HepG2 (cell line): ENCODE data around the gene APOC4. TPM values are rescaled to one million over a fixed set of nuclear protein-coding genes. Genes with fewer than 3 reads are reported as not detected.

Experiments
- AGO1 ChIP-seq: fragments of 200-400 bp; formaldehyde crosslinking; IDR thresholded peaks from 2 replicates; pipeline ENCODE4 v1.6.1; 2017; ENCODE audit warnings: mild to moderate bottlenecking, low read depth, low read length, moderate library complexity; ENCODE audit not compliant: poor library complexity, severe bottlenecking
- CHD4 ChIP-seq: fragments of 200-600 bp; sonication (generic); IDR thresholded peaks from 2 replicates; pipeline ENCODE4 v1.7.0; 2017; ENCODE audit warnings: mild to moderate bottlenecking, low read length, borderline replicate concordance
- CSRNP2 ChIP-seq: sonication (generic); formaldehyde crosslinking; conservative IDR thresholded peaks from 2 replicates; pipeline ENCODE4 v1.8.0; 2022; ENCODE audit warnings: low read depth, missing genetic modification reagents
- DMAP1 ChIP-seq: IDR thresholded peaks from 2 replicates; pipeline ENCODE4 v1.6.1; 2016
- HDAC6 ChIP-seq: fragments of 200-600 bp; sonication (generic); IDR thresholded peaks from 2 replicates; pipeline ENCODE4 v1.7.0; 2017; ENCODE audit warnings: mild to moderate bottlenecking, antibody characterized with exemption, low read length, low read depth
- MBD4 ChIP-seq: IDR thresholded peaks from 2 replicates; pipeline ENCODE4 v1.6.1; 2012; ENCODE audit warnings: low read length, inconsistent platforms, borderline replicate concordance
- MIER3 ChIP-seq: IDR thresholded peaks from 2 replicates; pipeline ENCODE4 v1.6.1; 2016; ENCODE audit warnings: missing compliant biosample characterization, borderline replicate concordance
- NPAS2 ChIP-seq: sonication (generic); formaldehyde crosslinking; IDR thresholded peaks from 2 replicates; pipeline ENCODE4 v1.8.0; 2022; ENCODE audit warnings: mild to moderate bottlenecking, missing genetic modification reagents, borderline replicate concordance
- POLR2A ChIP-seq, 2 experiments: IDR thresholded peaks; 2 replicates each; pipeline ENCODE4 v1.6.1; 2011; ENCODE audit warnings: low read depth in 2 of 2, low read length in 2 of 2, mild to moderate bottlenecking in 1 of 2, moderate library complexity in 1 of 2; ENCODE audit not compliant: insufficient read depth in 1 of 2
- SIX4 ChIP-seq: sonication (generic); formaldehyde crosslinking; IDR thresholded peaks from 2 replicates; pipeline ENCODE4 v1.4.0; 2020; ENCODE audit warnings: missing genetic modification reagents
- SYNCRIP ChIP-seq: fragments of 200-400 bp; formaldehyde crosslinking; IDR thresholded peaks from 2 replicates; pipeline ENCODE4 v1.6.1; 2018; ENCODE audit warnings: mild to moderate bottlenecking, low read depth, low read length; ENCODE audit not compliant: insufficient read depth
- TCF7 ChIP-seq: sonication (generic); IDR thresholded peaks from 2 replicates; pipeline ENCODE4 v1.6.1; 2016; ENCODE audit warnings: antibody characterized with exemption, low read depth
- THYN1 ChIP-seq: sonication (generic); formaldehyde crosslinking; IDR thresholded peaks from 2 replicates; pipeline ENCODE4 v1.8.1; 2023; ENCODE audit warnings: low read depth, mild to moderate bottlenecking, moderate library complexity, missing genetic modification reagents, borderline replicate concordance
- ZFP36 ChIP-seq: fragments of 150-350 bp; IDR thresholded peaks from 2 replicates; pipeline ENCODE4 v1.6.1; 2018; ENCODE audit warnings: borderline replicate concordance, low read length, low read depth; ENCODE audit not compliant: partially characterized antibody
- ZNF432 ChIP-seq: sonication (generic); formaldehyde crosslinking; IDR thresholded peaks from 2 replicates; pipeline ENCODE4 v1.5.0; 2020; ENCODE audit warnings: missing genetic modification reagents, mild to moderate bottlenecking, borderline replicate concordance
- ZNF609 ChIP-seq: sonication (generic); formaldehyde crosslinking; IDR thresholded peaks from 2 replicates; pipeline ENCODE4 v1.4.0; 2020; ENCODE audit warnings: mild to moderate bottlenecking, missing genetic modification reagents, borderline replicate concordance
- ZNF616 ChIP-seq: sonication (generic); formaldehyde crosslinking; IDR thresholded peaks from 2 replicates; pipeline ENCODE4 v1.5.0; 2020; ENCODE audit warnings: low read depth, mild to moderate bottlenecking, missing genetic modification reagents
- ZNF710 ChIP-seq: sonication (generic); formaldehyde crosslinking; IDR thresholded peaks from 2 replicates; pipeline ENCODE4 v1.5.0; 2020; ENCODE audit warnings: mild to moderate bottlenecking, missing genetic modification reagents, borderline replicate concordance
- ZNF747 ChIP-seq: sonication (generic); formaldehyde crosslinking; IDR thresholded peaks from 2 replicates; pipeline ENCODE4 v1.8.1; 2023; ENCODE audit warnings: missing genetic modification reagents, mild to moderate bottlenecking, borderline replicate concordance
- ZNF784 ChIP-seq: sonication (generic); formaldehyde crosslinking; IDR thresholded peaks from 2 replicates; pipeline ENCODE4 v1.5.1; 2020; ENCODE audit warnings: missing genetic modification reagents, mild to moderate bottlenecking, borderline replicate concordance
- ZSCAN22 ChIP-seq: sonication (generic); formaldehyde crosslinking; IDR thresholded peaks from 2 replicates; pipeline ENCODE4 v1.4.0; 2020; ENCODE audit warnings: mild to moderate bottlenecking, missing genetic modification reagents
- polyA plus RNA-seq, 8 experiments: library from polyadenylated mRNA; depleted of rRNA in 3 of 8; stranded (reverse) in 7 of 8; unstranded in 1 of 8; fragments of >200 nt; fragmentation: Illumina TruSeq in 4 of 8; extraction: Trizol in 4 of 8; gene quantifications; 2 replicates each; pipeline versions ENCODE4 v1.2.1 to v1.2.3, GENCODE V29; 2011 to 2016; ENCODE audit warnings: low read depth in 4 of 8, missing spikeins in 1 of 8, mixed read lengths in 1 of 8; ENCODE audit not compliant: insufficient read depth in 1 of 8
- total RNA-seq, 5 experiments: library from RNA; depleted of rRNA; stranded (reverse); fragments of >200 nt; fragmentation: Illumina TruSeq; extraction: Trizol; gene quantifications; 2 replicates each; pipeline ENCODE4 v1.2.3, GENCODE V29; 2016; ENCODE audit warnings: low read depth in 1 of 5

Gene APOC4
- total and polyA plus RNA-seq, 2 of the 13 experiments (the other 11 are each of a cell fraction or from before 2014, with no cell fraction given), result 0.46 TPM; not detected in 1

GRCh38 chr19:44924243-44924725 lies 17.8 kb upstream of the APOC4 start (continued):
- peak; percentile 97 for TF ChIP-seq ZNF609 (CRISPR knock-in tag)
- TF ChIP-seq CSRNP2, result no peak
- peak; percentile 92 for TF ChIP-seq TCF7
- TF ChIP-seq SYNCRIP, result no peak
- no peak; the same call in 1 of the 2 replicates for TF ChIP-seq SIX4 (CRISPR knock-in tag)
- TF ChIP-seq MBD4, result no peak
- no peak for TF ChIP-seq ZNF616 (CRISPR knock-in tag)
- TF ChIP-seq MIER3 (CRISPR knock-in tag), result peak; percentile 95; the same call in 1 of the 2 replicates
- TF ChIP-seq AGO1, result no peak
- peak; percentile 90 for TF ChIP-seq DMAP1 (CRISPR knock-in tag)
- peak; percentile 69 to 74 for TF ChIP-seq POLR2A (IDR thresholded peaks at IDR 0.05; ENCODE audit: insufficient read depth in 1 of 2, low read depth in 2 of 2, low read length in 2 of 2)
- no peak for TF ChIP-seq NPAS2
- peak; percentile 93 for TF ChIP-seq ZNF710 (CRISPR knock-in tag)
- TF ChIP-seq ZNF747 (CRISPR knock-in tag), result peak; percentile 94
- peak; percentile 86; the same call in 1 of the 2 replicates for TF ChIP-seq CHD4
- TF ChIP-seq ZSCAN22, result 0 out of 2 replicates have a peak, but pooled peaks have one; percentile 37
- TF ChIP-seq THYN1 (CRISPR knock-in tag), result no peak
- TF ChIP-seq ZNF432 (CRISPR knock-in tag), result no peak
- TF ChIP-seq ZFP36, result no peak
- peak; percentile 85; the same call in 1 of the 2 replicates for TF ChIP-seq ZNF784 (CRISPR knock-in tag)
- TF ChIP-seq HDAC6, result no peak
